Thyroid gland (tissue), 4 donors: ENCODE measurements around the gene SHISAL1. TPM values are rescaled to one million over a fixed set of nuclear protein-coding genes. Genes with fewer than 3 reads are reported as not detected.

ENCODE experiments used
- DNase-seq, 2 donors: peaks; one replicate each; pipeline ENCODE4 v3.0.0-alpha.2; 2019
- H3K27ac ChIP-seq, 3 donors: fragments of 200-600 bp; sonication (generic); 1 replicate in 2 of 3; 2 replicates in 1 of 3; pipeline ENCODE4 v1.5.1; 2016 to 2019; ENCODE audit warnings: mild to moderate bottlenecking in 1 of 3, moderate library complexity in 1 of 3
- H3K27me3 ChIP-seq: fragments of 200-600 bp; sonication (generic); one replicate; pipeline ENCODE4 v1.5.1; 2019
- H3K36me3 ChIP-seq, 2 donors: fragments of 200-600 bp; sonication (generic); one replicate each; pipeline ENCODE4 v1.5.1; 2016 to 2019
- H3K4me1 ChIP-seq, 2 donors: fragments of 200-600 bp; sonication (generic); one replicate each; pipeline ENCODE4 v1.5.1; 2017 to 2019
- H3K4me3 ChIP-seq, 3 donors: fragments of 200-600 bp; sonication (generic); replicated peaks in 1 of 3; 1 replicate in 2 of 3; 2 replicates in 1 of 3; pipeline ENCODE4 v1.5.1; 2016; ENCODE audit warnings: mild to moderate bottlenecking in 1 of 3
- H3K9me3 ChIP-seq: fragments of 200-600 bp; sonication (generic); one replicate; pipeline ENCODE4 v1.5.1; 2017
- POLR2A ChIP-seq, 2 donors: fragments of 450-650 bp; IDR thresholded peaks; one replicate each; pipeline ENCODE4 v1.6.1; 2017; ENCODE audit warnings: antibody characterized with exemption in 2 of 2, mild to moderate bottlenecking in 2 of 2, moderate library complexity in 1 of 2
- whole genome bisulfite sequencing, 2 donors: methylation state at CpG; one replicate each; pipeline ENCODE4 v1.1.5; 2017; 5-methylcytosine and 5-hydroxymethylcytosine counted together
- intact Hi-C: fragments of 100-400 bp; cut with DNase I; formaldehyde crosslinking; loops from one replicate; pipeline ENCODE4 v1.15.1; 2023
- total RNA-seq, 4 donors: library from RNA; depleted of rRNA; stranded (reverse); fragments of >200 nt; gene quantifications; one replicate each; pipeline ENCODE4 v1.2.3, GENCODE V29; 2016
- TF ChIP-seq, protein P1 (sequence below), 6 experiments: fragments of 200-600 bp in 3 of 6; fragments of 450-650 bp in 3 of 6; sonication (generic) in 3 of 6; IDR thresholded peaks; one replicate each; pipeline ENCODE4 v1.5.1; 2016 to 2019; ENCODE audit warnings: antibody characterized with exemption in 6 of 6, mild to moderate bottlenecking in 2 of 6, inconsistent platforms in 1 of 6, moderate library complexity in 1 of 6

Gene SHISAL1
- total RNA-seq, 4 donors from 2014 or later, result 0.22 to 1.9 (median 1.0) TPM

DNA sequence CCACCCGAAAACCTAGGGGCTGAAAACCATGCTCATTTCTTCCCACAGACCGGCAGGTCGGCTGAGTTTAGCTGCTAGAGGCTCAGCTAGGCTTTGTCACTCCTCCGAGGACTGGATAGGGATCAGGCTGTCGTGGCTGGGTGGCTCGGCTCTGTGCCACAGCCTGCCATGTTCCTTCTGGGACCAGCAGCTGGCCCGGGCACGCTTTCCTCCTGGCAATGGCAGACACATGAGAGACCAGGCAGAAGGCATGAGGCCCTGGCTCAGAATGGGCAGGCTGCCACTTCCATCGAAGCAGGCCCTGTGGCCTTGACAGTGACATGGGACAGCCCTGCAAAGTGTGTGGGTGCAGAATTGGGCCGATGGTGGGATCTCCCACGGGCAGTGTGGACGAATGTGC is 111.1 kb downstream of the SHISAL1 start:
- no peaks in the 10 kb centered on the region for H3K36me3 ChIP-seq
- TF ChIP-seq, protein P1, sequence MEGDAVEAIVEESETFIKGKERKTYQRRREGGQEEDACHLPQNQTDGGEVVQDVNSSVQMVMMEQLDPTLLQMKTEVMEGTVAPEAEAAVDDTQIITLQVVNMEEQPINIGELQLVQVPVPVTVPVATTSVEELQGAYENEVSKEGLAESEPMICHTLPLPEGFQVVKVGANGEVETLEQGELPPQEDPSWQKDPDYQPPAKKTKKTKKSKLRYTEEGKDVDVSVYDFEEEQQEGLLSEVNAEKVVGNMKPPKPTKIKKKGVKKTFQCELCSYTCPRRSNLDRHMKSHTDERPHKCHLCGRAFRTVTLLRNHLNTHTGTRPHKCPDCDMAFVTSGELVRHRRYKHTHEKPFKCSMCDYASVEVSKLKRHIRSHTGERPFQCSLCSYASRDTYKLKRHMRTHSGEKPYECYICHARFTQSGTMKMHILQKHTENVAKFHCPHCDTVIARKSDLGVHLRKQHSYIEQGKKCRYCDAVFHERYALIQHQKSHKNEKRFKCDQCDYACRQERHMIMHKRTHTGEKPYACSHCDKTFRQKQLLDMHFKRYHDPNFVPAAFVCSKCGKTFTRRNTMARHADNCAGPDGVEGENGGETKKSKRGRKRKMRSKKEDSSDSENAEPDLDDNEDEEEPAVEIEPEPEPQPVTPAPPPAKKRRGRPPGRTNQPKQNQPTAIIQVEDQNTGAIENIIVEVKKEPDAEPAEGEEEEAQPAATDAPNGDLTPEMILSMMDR (IDR thresholded peaks at IDR 0.05), result no peak
- TF ChIP-seq POLR2A (IDR thresholded peaks at IDR 0.05), result no peak
- no peak for DNase-seq
- 69 to 82% methylated on average over 9 to 12 of the region's 12 CpGs for WGBS, 2 donors
- H3K4me3 ChIP-seq, result no peak overlapping the region
- H3K27me3 ChIP-seq, result no peaks in the 10 kb centered on the region
- intact Hi-C loops, result no loop called here
- no peaks in the 10 kb centered on the region for H3K9me3 ChIP-seq
- no peaks in the 10 kb centered on the region for H3K4me1 ChIP-seq
- no peak overlapping the region for H3K27ac ChIP-seq

DNA sequence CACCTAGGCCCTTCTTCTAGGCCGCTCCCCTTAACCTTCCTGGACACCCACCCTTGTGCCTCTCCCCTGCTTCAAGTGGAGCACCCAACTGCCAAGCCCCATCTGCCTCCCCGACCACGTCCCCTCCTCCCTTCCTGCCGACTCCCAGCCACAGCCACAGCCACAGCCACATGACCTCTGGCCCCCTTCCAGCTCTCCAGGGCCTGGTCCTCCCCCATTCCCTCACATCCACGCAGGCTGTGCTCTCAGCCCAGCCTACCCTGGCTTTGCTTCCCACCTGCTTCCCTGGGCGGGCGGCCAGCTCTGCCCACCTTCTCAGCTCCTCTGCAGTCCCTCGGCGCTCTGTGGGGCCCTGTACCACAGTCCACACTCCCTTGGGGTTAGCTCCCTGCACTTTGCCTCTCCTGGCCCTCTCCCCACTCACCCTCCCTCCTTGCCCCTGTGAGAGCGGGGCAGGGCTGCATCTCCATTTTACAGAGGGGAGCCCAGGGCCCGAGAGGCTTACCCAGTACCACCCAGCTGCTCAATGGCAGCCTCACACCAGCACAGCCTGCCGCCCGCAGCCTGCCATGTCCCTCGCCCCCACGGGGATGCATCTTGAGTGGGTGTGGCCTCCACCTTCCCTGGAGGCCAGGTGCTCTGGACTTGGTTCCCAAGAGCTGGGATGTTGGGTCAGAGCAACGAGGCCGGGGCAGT is 111.7 kb downstream of the SHISAL1 start:
- Histone ChIP-seq H3K9me3 (no peaks in the 10 kb centered on the region), H3K36me3 (no peaks in the 10 kb centered on the region), H3K4me3 (no peak overlapping the region), H3K4me1 (no peaks in the 10 kb centered on the region), H3K27me3 (no peaks in the 10 kb centered on the region), H3K27ac (no peak overlapping the region)
- DNase-seq, result no peak
- no peak for TF ChIP-seq POLR2A (IDR thresholded peaks at IDR 0.05)
- TF ChIP-seq, protein P1 (IDR thresholded peaks at IDR 0.05), result no peak
- intact Hi-C loops, result no loop called here
- 81 to 83% methylated on average over 13 to 15 of the region's 17 CpGs for WGBS, 2 donors

DNA sequence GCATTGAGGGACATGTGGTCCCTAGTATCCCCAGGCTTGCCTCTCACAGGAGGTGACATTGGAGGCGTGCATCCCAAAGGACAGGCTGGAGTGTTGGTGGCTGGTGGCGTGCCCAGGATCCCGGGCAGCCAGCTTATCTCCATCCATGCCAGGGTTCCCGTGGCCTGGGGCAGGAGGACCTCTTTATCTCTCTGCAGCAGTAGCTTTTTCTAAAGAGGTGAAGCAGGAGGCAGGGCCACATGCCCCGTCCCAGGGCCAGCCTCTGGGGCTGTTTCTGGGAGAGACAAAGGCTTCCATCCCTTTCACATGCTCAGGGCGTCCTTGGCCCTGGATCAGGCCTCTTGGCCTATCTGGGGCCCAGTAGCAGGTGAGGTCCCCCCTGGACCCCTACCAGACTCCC is 112.3 kb downstream of the SHISAL1 start:
- DNase-seq, result no peak

GRCh38 chr22:44199866-44200265 is 112.9 kb downstream of the SHISAL1 start:
- Histone ChIP-seq H3K27me3 (no peaks in the 10 kb centered on the region), H3K9me3 (no peaks in the 10 kb centered on the region), H3K4me1 (no peaks in the 10 kb centered on the region), H3K36me3 (no peaks in the 10 kb centered on the region), H3K27ac (no peak overlapping the region), H3K4me3 (no peak overlapping the region)
- no peak for TF ChIP-seq POLR2A (IDR thresholded peaks at IDR 0.05)
- TF ChIP-seq, protein P1 (IDR thresholded peaks at IDR 0.05), result no peak
- no peak for DNase-seq
- intact Hi-C loops, result no loop called here
- 85 to 88% methylated on average over 5 of the region's 5 CpGs for WGBS, 2 donors

More for the DNA sequence above, 112.3 kb downstream of the SHISAL1 start:
- H3K27ac ChIP-seq, result no peak overlapping the region
- H3K27me3 ChIP-seq, result no peaks in the 10 kb centered on the region
- H3K4me3 ChIP-seq, result no peak overlapping the region
- H3K4me1 ChIP-seq, result no peaks in the 10 kb centered on the region
- intact Hi-C loops, result no loop called here
- no peaks in the 10 kb centered on the region for H3K36me3 ChIP-seq
- WGBS, 2 donors, result 86 to 90% methylated on average over 6 of the region's 6 CpGs
- TF ChIP-seq, protein P1 (IDR thresholded peaks at IDR 0.05), result no peak
- no peak for TF ChIP-seq POLR2A (IDR thresholded peaks at IDR 0.05)
- no peaks in the 10 kb centered on the region for H3K9me3 ChIP-seq

GRCh38 chr22:44199164-44199563 is 113.6 kb downstream of the SHISAL1 start:
- H3K27me3 ChIP-seq, result no peaks in the 10 kb centered on the region
- TF ChIP-seq, protein P1 (IDR thresholded peaks at IDR 0.05), result no peak
- no peak for TF ChIP-seq POLR2A (IDR thresholded peaks at IDR 0.05)
- 88 to 93% methylated on average over 2 of the region's 2 CpGs for WGBS, 2 donors
- no peak overlapping the region for H3K27ac ChIP-seq
- intact Hi-C loops, result no loop called here
- H3K36me3 ChIP-seq, result no peaks in the 10 kb centered on the region
- no peak overlapping the region for H3K4me3 ChIP-seq
- H3K9me3 ChIP-seq, result no peaks in the 10 kb centered on the region
- no peak for DNase-seq
- no peaks in the 10 kb centered on the region for H3K4me1 ChIP-seq
